HG02970 (cell line): ENCODE measurements around the gene LMAN1L.

Experiments used
- ATAC-seq: cut with Tn5 transposase; IDR thresholded peaks from one replicate; pipeline ENCODE4 v1.9.1; 2021; ENCODE audit warnings: mild to moderate bottlenecking, moderate library complexity, moderate number of reproducible peaks; ENCODE audit not compliant: unreplicated experiment, low FRiP score

Gene LMAN1L

GRCh38 chr15:74809956-74810355 lies 2.7 kb upstream of the LMAN1L start:
- no peak for ATAC-seq

GRCh38 chr15:74815121-74815934 lies 2.7 kb downstream of the LMAN1L start:
- ATAC-seq: no peak

- ATAC-seq: no peak
Measured at GRCh38 chr15:74815961-74816360, 3.3 kb downstream of the LMAN1L start.

GRCh38 chr15:74816624-74817369 lies 4.2 kb downstream of the LMAN1L start:
- ATAC-seq: no peak

- no peak for ATAC-seq
Measured at GRCh38 chr15:74817370-74817737, 4.7 kb downstream of the LMAN1L start.

- no peak for ATAC-seq
Measured at GRCh38 chr15:74820056-74820455, 7.4 kb downstream of the LMAN1L start.

- ATAC-seq: peak; percentile 45
Measured at GRCh38 chr15:74821091-74821789, 8.6 kb downstream of the LMAN1L start.

- ATAC-seq: no peak
Measured at GRCh38 chr15:74821790-74822158, 9.1 kb downstream of the LMAN1L start.

- ATAC-seq: no peak
Measured at GRCh38 chr15:74822233-74822632, 9.6 kb downstream of the LMAN1L start.

- no peak for ATAC-seq
Measured at GRCh38 chr15:74823324-74823723, 10.7 kb downstream of the LMAN1L start.

- ATAC-seq: no peak
Measured at GRCh38 chr15:74824976-74825375, 12.3 kb downstream of the LMAN1L start.

- ATAC-seq: no peak
Measured at GRCh38 chr15:74825866-74826265, 13.2 kb downstream of the LMAN1L start.

- ATAC-seq: no peak
Measured at GRCh38 chr15:74826364-74826819, 13.8 kb downstream of the LMAN1L start, which contains the start of gene CPLX3. TSS of gene CPLX3 (plus strand) at chr15:74826627. CDS start at chr15:74826704, 77 bp downstream.

GRCh38 chr15:74826921-74827320 lies 14.3 kb downstream of the LMAN1L start:
- ATAC-seq: no peak

- ATAC-seq: no peak
Measured at GRCh38 chr15:74827614-74828013, 15.0 kb downstream of the LMAN1L start.

- ATAC-seq: no peak
Measured at GRCh38 chr15:74828835-74829234, 16.2 kb downstream of the LMAN1L start.

GRCh38 chr15:74829486-74829885 lies 16.9 kb downstream of the LMAN1L start:
- ATAC-seq: no peak

- no peak for ATAC-seq
Measured at GRCh38 chr15:74829991-74830390, 17.4 kb downstream of the LMAN1L start.

GRCh38 chr15:74830868-74831267 lies 18.2 kb downstream of the LMAN1L start:
- ATAC-seq: no peak

GRCh38 chr15:74831813-74832495 lies 19.3 kb downstream of the LMAN1L start:
- no peak for ATAC-seq
